A673 (cell line): ENCODE results near the gene MTHFD1L.

ENCODE experiments used
- EZH2 ChIP-seq: fragments of 200-600 bp; sonication (generic); IDR thresholded peaks from 2 replicates; pipeline ENCODE4 v1.6.1; 2017; ENCODE audit warnings: borderline replicate concordance, low read depth, mild to moderate bottlenecking, mixed read lengths, antibody characterized with exemption, low read length; ENCODE audit not compliant: poor library complexity, severe bottlenecking
- TF ChIP-seq, protein P1 (sequence below): fragments of 300-800, 200-600 bp; sonication (generic); conservative IDR thresholded peaks from 2 replicates; pipeline ENCODE4 v1.5.1; 2017; ENCODE audit warnings: low read depth, mild to moderate bottlenecking, antibody characterized with exemption, low read length, moderate library complexity, mixed read lengths

DNA sequence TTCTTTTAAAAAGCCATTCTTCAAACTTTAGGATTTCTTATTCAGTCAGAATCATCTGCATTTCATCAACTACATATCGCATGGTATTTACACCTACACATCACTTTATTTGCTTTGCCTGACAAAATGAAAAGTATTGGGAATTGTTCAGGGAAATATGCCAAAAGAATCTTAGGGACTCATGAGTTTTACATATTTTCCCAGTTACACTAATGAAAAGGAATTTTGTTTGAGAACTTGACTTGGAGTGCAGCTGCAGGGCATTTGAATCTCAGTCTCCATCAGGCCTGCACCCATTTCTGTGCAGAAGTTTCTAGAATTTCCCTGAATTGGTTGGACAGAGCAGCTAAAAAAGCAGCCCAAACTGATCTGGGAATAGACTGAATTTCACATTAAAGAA lies 65.3 kb downstream of the MTHFD1L start:
- TF ChIP-seq, protein P1, sequence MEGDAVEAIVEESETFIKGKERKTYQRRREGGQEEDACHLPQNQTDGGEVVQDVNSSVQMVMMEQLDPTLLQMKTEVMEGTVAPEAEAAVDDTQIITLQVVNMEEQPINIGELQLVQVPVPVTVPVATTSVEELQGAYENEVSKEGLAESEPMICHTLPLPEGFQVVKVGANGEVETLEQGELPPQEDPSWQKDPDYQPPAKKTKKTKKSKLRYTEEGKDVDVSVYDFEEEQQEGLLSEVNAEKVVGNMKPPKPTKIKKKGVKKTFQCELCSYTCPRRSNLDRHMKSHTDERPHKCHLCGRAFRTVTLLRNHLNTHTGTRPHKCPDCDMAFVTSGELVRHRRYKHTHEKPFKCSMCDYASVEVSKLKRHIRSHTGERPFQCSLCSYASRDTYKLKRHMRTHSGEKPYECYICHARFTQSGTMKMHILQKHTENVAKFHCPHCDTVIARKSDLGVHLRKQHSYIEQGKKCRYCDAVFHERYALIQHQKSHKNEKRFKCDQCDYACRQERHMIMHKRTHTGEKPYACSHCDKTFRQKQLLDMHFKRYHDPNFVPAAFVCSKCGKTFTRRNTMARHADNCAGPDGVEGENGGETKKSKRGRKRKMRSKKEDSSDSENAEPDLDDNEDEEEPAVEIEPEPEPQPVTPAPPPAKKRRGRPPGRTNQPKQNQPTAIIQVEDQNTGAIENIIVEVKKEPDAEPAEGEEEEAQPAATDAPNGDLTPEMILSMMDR = no peak
- TF ChIP-seq EZH2 = no peak
